Astrocyte (in vitro differentiated cells and primary cell): ENCODE results near the gene SDK1. TPM values are rescaled to one million over a fixed set of nuclear protein-coding genes. Genes with fewer than 3 reads are reported as not detected.

ENCODE experiments used
- DNase-seq: peaks from one replicate; pipeline ENCODE4 v3.0.0-alpha.2; 2010; ENCODE audit warnings: low read depth
- FAIRE-seq: peaks from 2 replicates; lab custom pipeline; 2011; peaks lifted over from hg19 to GRCh38; lab: Jason Lieb, UNC
- H2AFZ ChIP-seq: 2 replicates; pipeline ENCODE4 v1.6.0; 2012; ENCODE audit warnings: low read depth, low read length, inconsistent platforms
- H3K27ac ChIP-seq: 2 replicates; pipeline ENCODE4 v1.5.1; 2011; ENCODE audit warnings: low read depth, low read length, inconsistent platforms
- H3K27me3 ChIP-seq: 2 replicates; pipeline ENCODE4 v1.6.0; 2011; ENCODE audit warnings: low read length, inconsistent platforms; ENCODE audit not compliant: insufficient read depth
- H3K36me3 ChIP-seq: 2 replicates; pipeline ENCODE4 v1.5.1; 2011; ENCODE audit warnings: low read length, inconsistent platforms; ENCODE audit not compliant: insufficient read depth
- H3K4me1 ChIP-seq: 2 replicates; pipeline ENCODE4 v1.5.1; 2011; ENCODE audit warnings: low read length, inconsistent platforms; ENCODE audit not compliant: insufficient read depth
- H3K4me2 ChIP-seq: 2 replicates; pipeline ENCODE4 v1.6.0; 2012; ENCODE audit warnings: low read length, inconsistent platforms
- H3K4me3 ChIP-seq: 2 replicates; pipeline ENCODE4 v1.5.1; 2011; ENCODE audit warnings: low read depth, mild to moderate bottlenecking, low read length, inconsistent platforms; ENCODE audit not compliant: insufficient read depth
- H3K79me2 ChIP-seq: 2 replicates; pipeline ENCODE4 v1.6.0; 2012; ENCODE audit warnings: mild to moderate bottlenecking, low read length, inconsistent platforms; ENCODE audit not compliant: insufficient read depth
- H3K9ac ChIP-seq: 2 replicates; pipeline ENCODE4 v1.6.0; 2012; ENCODE audit warnings: mild to moderate bottlenecking, low read length, inconsistent platforms
- H3K9me3 ChIP-seq: 2 replicates; pipeline ENCODE4 v1.5.1; 2012; ENCODE audit warnings: low read depth, mild to moderate bottlenecking, low read length, inconsistent platforms; ENCODE audit not compliant: insufficient read depth
- H4K20me1 ChIP-seq: 2 replicates; pipeline ENCODE4 v1.6.0; 2012; ENCODE audit warnings: low read length, inconsistent platforms; ENCODE audit not compliant: insufficient read depth
- H3K27ac Mint-ChIP-seq: one replicate; pipeline ENCODE4 v1.8.0; 2021; ENCODE audit warnings: mild to moderate bottlenecking, mixed read lengths; ENCODE audit not compliant: unreplicated experiment
- H3K27me3 Mint-ChIP-seq: one replicate; pipeline ENCODE4 v1.8.0; 2021; ENCODE audit warnings: low read depth, mixed read lengths; ENCODE audit not compliant: unreplicated experiment
- H3K36me3 Mint-ChIP-seq: one replicate; pipeline ENCODE4 v1.8.0; 2021; ENCODE audit warnings: low read depth, mixed read lengths; ENCODE audit not compliant: unreplicated experiment
- H3K4me1 Mint-ChIP-seq: one replicate; pipeline ENCODE4 v1.8.0; 2021; ENCODE audit warnings: low read depth, mixed read lengths; ENCODE audit not compliant: unreplicated experiment
- H3K4me3 Mint-ChIP-seq: one replicate; pipeline ENCODE4 v1.8.0; 2021; ENCODE audit warnings: mild to moderate bottlenecking, moderate library complexity, mixed read lengths; ENCODE audit not compliant: unreplicated experiment
- H3K9me3 Mint-ChIP-seq: one replicate; pipeline ENCODE4 v1.8.0; 2021; ENCODE audit warnings: mild to moderate bottlenecking, mixed read lengths; ENCODE audit not compliant: unreplicated experiment
- EZH2 ChIP-seq: IDR thresholded peaks from 2 replicates; pipeline ENCODE4 v1.6.1; 2012; ENCODE audit warnings: mild to moderate bottlenecking, low read length, inconsistent platforms; ENCODE audit not compliant: insufficient read depth
- total RNA-seq: library from RNA; stranded (reverse); gene quantifications from 2 replicates; pipeline ENCODE4 v1.2.1, GENCODE V29; 2021
- TF ChIP-seq, protein P1 (sequence below): IDR thresholded peaks from 2 replicates; pipeline ENCODE4 v1.5.1; 2011; ENCODE audit warnings: low read depth, mild to moderate bottlenecking, inconsistent platforms, low read length, moderate library complexity; ENCODE audit not compliant: insufficient read depth

Gene SDK1
- total RNA-seq, 1 donor from 2014 or later, result 4.2 TPM

DNA sequence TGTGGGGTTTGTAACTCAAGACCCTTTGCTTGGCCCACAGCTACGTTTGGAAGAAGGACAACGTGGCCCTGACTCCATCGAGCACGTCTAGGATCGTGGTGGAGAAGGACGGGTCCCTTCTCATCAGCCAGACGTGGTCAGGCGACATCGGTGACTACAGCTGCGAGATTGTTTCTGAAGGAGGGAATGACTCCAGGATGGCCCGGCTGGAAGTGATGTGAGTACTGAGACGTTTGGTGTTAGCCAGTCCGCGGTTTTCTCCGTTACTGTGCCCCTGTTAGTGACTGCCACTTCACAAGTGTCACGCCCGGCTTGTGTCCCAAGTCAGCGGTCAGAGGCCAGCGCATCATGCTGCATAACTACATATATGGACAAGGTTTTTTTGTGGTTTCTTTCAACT, 673.3 kb downstream of the SDK1 start:
- H3K9ac ChIP-seq, result no peak overlapping the region
- no peaks in the 10 kb centered on the region for H3K27me3 ChIP-seq
- no peak overlapping the region for H3K27ac ChIP-seq
- no peak for TF ChIP-seq EZH2
- TF ChIP-seq, protein P1, sequence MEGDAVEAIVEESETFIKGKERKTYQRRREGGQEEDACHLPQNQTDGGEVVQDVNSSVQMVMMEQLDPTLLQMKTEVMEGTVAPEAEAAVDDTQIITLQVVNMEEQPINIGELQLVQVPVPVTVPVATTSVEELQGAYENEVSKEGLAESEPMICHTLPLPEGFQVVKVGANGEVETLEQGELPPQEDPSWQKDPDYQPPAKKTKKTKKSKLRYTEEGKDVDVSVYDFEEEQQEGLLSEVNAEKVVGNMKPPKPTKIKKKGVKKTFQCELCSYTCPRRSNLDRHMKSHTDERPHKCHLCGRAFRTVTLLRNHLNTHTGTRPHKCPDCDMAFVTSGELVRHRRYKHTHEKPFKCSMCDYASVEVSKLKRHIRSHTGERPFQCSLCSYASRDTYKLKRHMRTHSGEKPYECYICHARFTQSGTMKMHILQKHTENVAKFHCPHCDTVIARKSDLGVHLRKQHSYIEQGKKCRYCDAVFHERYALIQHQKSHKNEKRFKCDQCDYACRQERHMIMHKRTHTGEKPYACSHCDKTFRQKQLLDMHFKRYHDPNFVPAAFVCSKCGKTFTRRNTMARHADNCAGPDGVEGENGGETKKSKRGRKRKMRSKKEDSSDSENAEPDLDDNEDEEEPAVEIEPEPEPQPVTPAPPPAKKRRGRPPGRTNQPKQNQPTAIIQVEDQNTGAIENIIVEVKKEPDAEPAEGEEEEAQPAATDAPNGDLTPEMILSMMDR, result no peak
- H3K9me3 Mint-ChIP-seq, result peaks cover 9% of the 10 kb centered on the region
- no peaks in the 10 kb centered on the region for H3K36me3 ChIP-seq
- H4K20me1 ChIP-seq, result no peaks in the 10 kb centered on the region
- no peak overlapping the region for H3K4me3 ChIP-seq
- H3K27ac Mint-ChIP-seq, result no peak overlapping the region
- no peak overlapping the region for H3K4me2 ChIP-seq
- H3K9me3 ChIP-seq, result peaks cover 3% of the 10 kb centered on the region
- FAIRE-seq (no peak), DNase-seq (no peak)
- H3K36me3 Mint-ChIP-seq, result no peaks in the 10 kb centered on the region
- H3K4me3 Mint-ChIP-seq, result no peak overlapping the region
- no peak overlapping the region for H2AFZ ChIP-seq
- H3K4me1 Mint-ChIP-seq, result no peaks in the 10 kb centered on the region
- H3K27me3 Mint-ChIP-seq, result peaks cover 12% of the 10 kb centered on the region
- H3K4me1 ChIP-seq, result no peaks in the 10 kb centered on the region
- H3K79me2 ChIP-seq, result no peaks in the 10 kb centered on the region

GRCh38 chr7:3975371-3975770, 674.3 kb downstream of the SDK1 start:
- Mint-ChIP-seq H3K9me3 (peaks cover 9% of the 10 kb centered on the region), H3K4me1 (peaks cover 4% of the 10 kb centered on the region), H3K27me3 (peaks cover 12% of the 10 kb centered on the region), H3K36me3 (no peaks in the 10 kb centered on the region), H3K27ac (no peak overlapping the region), H3K4me3 (no peak overlapping the region)
- FAIRE-seq (no peak), DNase-seq (no peak)
- Histone ChIP-seq H3K4me3 (no peak overlapping the region), H4K20me1 (no peaks in the 10 kb centered on the region), H3K4me1 (no peaks in the 10 kb centered on the region), H3K27me3 (no peaks in the 10 kb centered on the region), H3K36me3 (no peaks in the 10 kb centered on the region), H2AFZ (no peak overlapping the region), H3K9me3 (peaks cover 3% of the 10 kb centered on the region), H3K27ac (no peak overlapping the region), H3K9ac (no peak overlapping the region), H3K79me2 (no peaks in the 10 kb centered on the region), H3K4me2 (no peak overlapping the region)
- TF ChIP-seq, protein P1, result no peak
- TF ChIP-seq EZH2, result no peak

DNA sequence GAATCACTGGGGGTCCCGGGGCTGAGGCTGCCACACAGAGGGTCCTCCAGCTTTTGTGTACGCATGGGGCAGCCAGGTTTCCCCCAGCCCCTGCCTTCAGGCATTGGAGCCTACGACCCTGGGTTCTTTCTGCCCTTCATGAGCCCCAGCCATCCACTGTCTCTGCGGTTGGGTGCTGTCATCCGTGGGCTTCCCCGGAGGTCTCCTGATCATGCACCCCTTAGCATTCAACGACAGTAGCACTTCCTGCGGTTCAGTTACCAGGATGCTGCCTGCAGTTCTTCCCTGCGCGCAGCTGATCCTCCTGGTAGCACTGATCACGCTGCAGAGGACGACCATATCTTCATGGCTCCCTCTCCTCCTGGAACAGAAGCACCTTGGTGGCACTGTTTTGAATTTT, 676.3 kb downstream of the SDK1 start:
- DNase-seq (no peak), FAIRE-seq (no peak)
- Histone ChIP-seq H3K4me1 (no peaks in the 10 kb centered on the region), H4K20me1 (no peaks in the 10 kb centered on the region), H3K4me3 (no peak overlapping the region), H3K79me2 (no peaks in the 10 kb centered on the region), H2AFZ (no peak overlapping the region), H3K4me2 (no peak overlapping the region), H3K9ac (no peak overlapping the region), H3K36me3 (no peaks in the 10 kb centered on the region), H3K27ac (no peak overlapping the region), H3K9me3 (peaks cover 3% of the 10 kb centered on the region), H3K27me3 (no peaks in the 10 kb centered on the region)
- TF ChIP-seq, protein P1, result no peak
- TF ChIP-seq EZH2, result no peak
- Mint-ChIP-seq H3K4me1 (peaks cover 4% of the 10 kb centered on the region), H3K9me3 (peaks cover 13% of the 10 kb centered on the region), H3K4me3 (no peak overlapping the region), H3K36me3 (no peaks in the 10 kb centered on the region), H3K27ac (no peak overlapping the region), H3K27me3 (peaks cover 8% of the 10 kb centered on the region)
